ENCODE data around the gene L3MBTL1. TPM values are rescaled to one million over a fixed set of nuclear protein-coding genes. Genes with fewer than 3 reads are reported as not detected.

L3MBTL1 gene
- total RNA-seq, 1 experiment from 2014 or later, result 9.9 TPM

GRCh38 chr20:43550456-43550855 lies 43.0 kb downstream of the L3MBTL1 start:
- no peak for DNase-seq (ENCODE audit: extremely low read depth, low read depth)

GRCh38 chr20:43554369-43554768 lies 46.9 kb downstream of the L3MBTL1 start:
- no peak for DNase-seq (ENCODE audit: extremely low read depth, low read depth)

- DNase-seq (ENCODE audit: extremely low read depth, low read depth), result no peak
Measured at GRCh38 chr20:43558412-43559146, 51.1 kb downstream of the L3MBTL1 start, which contains the start of gene SGK2. TSS of gene SGK2 (plus strand) at chr20:43559027. CDS start at chr20:43566496, 7,469 bp downstream.

- DNase-seq (ENCODE audit: extremely low read depth, low read depth), result no peak
Measured at GRCh38 chr20:43559147-43559987, 51.9 kb downstream of the L3MBTL1 start.

- DNase-seq (ENCODE audit: extremely low read depth, low read depth), result no peak
Measured at GRCh38 chr20:43560974-43561373, 53.5 kb downstream of the L3MBTL1 start.

GRCh38 chr20:43563429-43563828 lies 55.9 kb downstream of the L3MBTL1 start:
- DNase-seq (ENCODE audit: extremely low read depth, low read depth), result no peak

- DNase-seq (ENCODE audit: extremely low read depth, low read depth), result no peak
Measured at GRCh38 chr20:43563991-43564390, 56.5 kb downstream of the L3MBTL1 start.

- no peak for DNase-seq (ENCODE audit: extremely low read depth, low read depth)
Measured at GRCh38 chr20:43564455-43564854, 57.0 kb downstream of the L3MBTL1 start.

- no peak for DNase-seq (ENCODE audit: extremely low read depth, low read depth)
Measured at GRCh38 chr20:43564993-43565757, 57.7 kb downstream of the L3MBTL1 start.

- no peak for DNase-seq (ENCODE audit: extremely low read depth, low read depth)
Measured at GRCh38 chr20:43565758-43566104, 58.2 kb downstream of the L3MBTL1 start.

- DNase-seq (ENCODE audit: extremely low read depth, low read depth), result no peak
Measured at GRCh38 chr20:43567477-43567876, 60.0 kb downstream of the L3MBTL1 start.

- no peak for DNase-seq (ENCODE audit: extremely low read depth, low read depth)
Measured at GRCh38 chr20:43568706-43569105, 61.2 kb downstream of the L3MBTL1 start.

- DNase-seq (ENCODE audit: extremely low read depth, low read depth), result no peak
Measured at GRCh38 chr20:43569282-43569681, 61.8 kb downstream of the L3MBTL1 start.

- no peak for DNase-seq (ENCODE audit: extremely low read depth, low read depth)
Measured at GRCh38 chr20:43570496-43570895, 63.0 kb downstream of the L3MBTL1 start.

- no peak for DNase-seq (ENCODE audit: extremely low read depth, low read depth)
Measured at GRCh38 chr20:43571310-43571709, 63.8 kb downstream of the L3MBTL1 start.

- no peak for DNase-seq (ENCODE audit: extremely low read depth, low read depth)
Measured at GRCh38 chr20:43571771-43572170, 64.3 kb downstream of the L3MBTL1 start.

GRCh38 chr20:43572891-43573290 lies 65.4 kb downstream of the L3MBTL1 start:
- DNase-seq (ENCODE audit: extremely low read depth, low read depth), result no peak

GRCh38 chr20:43576108-43576507 lies 68.6 kb downstream of the L3MBTL1 start:
- DNase-seq (ENCODE audit: extremely low read depth, low read depth), result no peak

- no peak for DNase-seq (ENCODE audit: extremely low read depth, low read depth)
Measured at GRCh38 chr20:43579861-43580793, 72.6 kb downstream of the L3MBTL1 start.
